OCI-LY7 (cell line): ENCODE measurements around the gene CELF2. TPM values are rescaled to one million over a fixed set of nuclear protein-coding genes. Genes with fewer than 3 reads are reported as not detected.

Experiments
- BruUV-seq: library from RNA; stranded (reverse); fragments of 400-500 nt; replicated peaks from 2 replicates; lab custom pipeline; 2021; lab: Mats Ljungman, UMichigan
- CTCF ChIA-PET: fragments of 300-600 bp; sonication (Branson Sonifier 250); formaldehyde crosslinking; loops from one replicate; lab custom pipeline; 2022; ENCODE audit warnings: antibody characterized with exemption; ENCODE audit not compliant: unreplicated experiment; lab: Charles Lee
- POLR2A ChIA-PET: fragments of 300-600 bp; sonication (Branson Sonifier 250); formaldehyde crosslinking; loops from one replicate; lab custom pipeline; 2022; ENCODE audit warnings: antibody characterized with exemption; lab: Charles Lee
- DNase-seq: peaks from one replicate; pipeline ENCODE4 v3.0.0-alpha.2; 2015; ENCODE audit warnings: low spot score
- H2AFZ ChIP-seq: fragments of 200-600 bp; sonication (generic), shearing (Covaris generic); 2 replicates; pipeline ENCODE4 v1.6.1; 2014; ENCODE audit warnings: mild to moderate bottlenecking, antibody characterized with exemption, low read length, moderate library complexity
- H3K27ac ChIP-seq: fragments of 200-600 bp; sonication (generic); 2 replicates; pipeline ENCODE4 v1.5.1; 2014; ENCODE audit warnings: mixed run types, low read depth, mild to moderate bottlenecking, moderate library complexity, low read length, inconsistent platforms; ENCODE audit not compliant: poor library complexity, severe bottlenecking
- H3K36me3 ChIP-seq: fragments of 200-600 bp; sonication (generic); 2 replicates; pipeline ENCODE4 v1.6.1; 2014; ENCODE audit warnings: mild to moderate bottlenecking, antibody characterized with exemption, low read length, moderate library complexity, mixed read lengths; ENCODE audit not compliant: insufficient read depth
- H3K4me1 ChIP-seq: fragments of 200-600 bp; sonication (generic); 2 replicates; pipeline ENCODE4 v1.5.1; 2014; ENCODE audit warnings: mild to moderate bottlenecking, low read length; ENCODE audit not compliant: insufficient read depth, poor library complexity, severe bottlenecking
- H3K4me2 ChIP-seq: fragments of 200-600 bp; sonication (generic); 2 replicates; pipeline ENCODE4 v1.6.1; 2014; ENCODE audit warnings: mild to moderate bottlenecking, low read length
- H3K4me3 ChIP-seq: fragments of 200-600 bp; sonication (generic); 2 replicates; pipeline ENCODE4 v1.5.1; 2014; ENCODE audit warnings: mild to moderate bottlenecking, low read depth, low read length; ENCODE audit not compliant: poor library complexity, severe bottlenecking
- H3K79me2 ChIP-seq: fragments of 200-600 bp; sonication (generic); 2 replicates; pipeline ENCODE4 v1.6.1; 2016; ENCODE audit warnings: low read depth, mild to moderate bottlenecking, low read length, moderate library complexity, mixed read lengths; ENCODE audit not compliant: insufficient read depth
- H3K9me2 ChIP-seq: fragments of 200-600 bp; sonication (generic); 2 replicates; pipeline ENCODE4 v1.6.1; 2016; ENCODE audit warnings: mild to moderate bottlenecking, low read length, mixed read lengths; ENCODE audit not compliant: insufficient read depth
- H3K9me3 ChIP-seq: fragments of 200-600 bp; sonication (generic); 2 replicates; pipeline ENCODE4 v1.6.1; 2014; ENCODE audit warnings: mild to moderate bottlenecking, mixed run types, low read length, mixed read lengths
- H4K20me1 ChIP-seq: fragments of 200-600 bp; sonication (generic); 2 replicates; pipeline ENCODE4 v1.6.1; 2014; ENCODE audit warnings: mild to moderate bottlenecking, antibody characterized with exemption, low read length, moderate library complexity, mixed read lengths; ENCODE audit not compliant: insufficient read depth
- CTCF ChIP-seq: fragments of 200-600 bp; sonication (generic); conservative IDR thresholded peaks from 2 replicates; pipeline ENCODE4 v1.5.1; 2014; ENCODE audit warnings: mild to moderate bottlenecking, antibody characterized with exemption, low read length, moderate library complexity, mixed read lengths
- EZH2phosphoT487 ChIP-seq: fragments of 200-600 bp; sonication (generic); IDR thresholded peaks from 2 replicates; pipeline ENCODE4 v1.6.1; 2018; ENCODE audit warnings: low read depth, borderline replicate concordance, mild to moderate bottlenecking, mixed run types, antibody characterized with exemption, low read length, moderate library complexity, mixed read lengths
- intact Hi-C: fragments of 100-400 bp; cut with micrococcal nuclease; formaldehyde crosslinking; loops from one replicate; pipeline ENCODE4 v1.10.0; 2022; ENCODE audit not compliant: unreplicated experiment
- total RNA-seq, 2 experiments: library from RNA; depleted of rRNA in 1 of 2; stranded (reverse); fragments of >200 nt in 1 of 2; shearing (Covaris generic) in 1 of 2; gene quantifications; 2 replicates each; pipeline ENCODE4 v1.2.3, GENCODE V29; 2014 to 2022

The CELF2 gene
- total RNA-seq, 2 experiments from 2014 or later = 5.4 to 19.1 TPM

GRCh38 chr10:11009471-11010308 is 8.0 kb upstream of the CELF2 start:
- Histone ChIP-seq H3K36me3 (no peaks in the 10 kb centered on the region), H3K79me2 (no peaks in the 10 kb centered on the region), H3K9me2 (no peaks in the 10 kb centered on the region), H3K9me3 (no peaks in the 10 kb centered on the region), H3K4me3 (no peak overlapping the region), H3K27ac (no peak overlapping the region), H3K4me2 (no peak overlapping the region), H4K20me1 (no peaks in the 10 kb centered on the region), H3K4me1 (no peaks in the 10 kb centered on the region), H2AFZ (no peak overlapping the region)
- intact Hi-C loops = no loop called here
- no TSS peak for BruUV-seq
- TF ChIP-seq CTCF (no peak), EZH2phosphoT487 (no peak)
- ChIA-PET CTCF (no interaction called here), POLR2A (interaction anchor here (1.3 kb wide), 1 partner anchor 9 kb away, joined by 3 read pairs; no protein-coding TSS in a partner anchor)
- DNase-seq = no peak

GRCh38 chr10:11010582-11010981 is 7.1 kb upstream of the CELF2 start:
- H3K9me2 ChIP-seq = no peaks in the 10 kb centered on the region
- no peak overlapping the region for H3K4me3 ChIP-seq
- intact Hi-C loops = no loop called here
- TF ChIP-seq EZH2phosphoT487 (no peak), CTCF (no peak)
- H3K79me2 ChIP-seq = no peaks in the 10 kb centered on the region
- no peaks in the 10 kb centered on the region for H3K9me3 ChIP-seq
- DNase-seq = no peak
- no peak overlapping the region for H3K27ac ChIP-seq
- H3K4me1 ChIP-seq = no peaks in the 10 kb centered on the region
- no peaks in the 10 kb centered on the region for H3K36me3 ChIP-seq
- no TSS peak for BruUV-seq
- H4K20me1 ChIP-seq = no peaks in the 10 kb centered on the region
- ChIA-PET POLR2A (interaction anchor here (1.2 kb wide), 1 partner anchor 9 kb away, joined by 3 read pairs; no protein-coding TSS in a partner anchor), CTCF (no interaction called here)
- H2AFZ ChIP-seq = no peak overlapping the region
- no peak overlapping the region for H3K4me2 ChIP-seq

- no peaks in the 10 kb centered on the region for H3K4me1 ChIP-seq
- no peak overlapping the region for H2AFZ ChIP-seq
- no peak overlapping the region for H3K4me3 ChIP-seq
- no peak for DNase-seq
- ChIA-PET POLR2A (interaction anchor here (0.7 to 1.2 kb wide), 5 partner anchors 9 to 1987 kb away, joined by 3 to 6 read pairs (median 3); no protein-coding TSS in a partner anchor), CTCF (no interaction called here)
- H3K27ac ChIP-seq = no peak overlapping the region
- no peak for TF ChIP-seq EZH2phosphoT487
- TF ChIP-seq CTCF = no peak
- no peaks in the 10 kb centered on the region for H4K20me1 ChIP-seq
- no peaks in the 10 kb centered on the region for H3K36me3 ChIP-seq
- no peaks in the 10 kb centered on the region for H3K9me2 ChIP-seq
- intact Hi-C loops = no loop called here
- BruUV-seq = no TSS peak
- H3K4me2 ChIP-seq = no peak overlapping the region
- no peaks in the 10 kb centered on the region for H3K9me3 ChIP-seq
- H3K79me2 ChIP-seq = no peaks in the 10 kb centered on the region
Observed at GRCh38 chr10:11011436-11011835, 6.2 kb upstream of the CELF2 start.
